ENCODE results near the gene ZG16B. TPM values are rescaled to one million over a fixed set of nuclear protein-coding genes. Genes with fewer than 3 reads are reported as not detected.

ZG16B gene
- total RNA-seq, 1 experiment from 2014 or later, result 2.7 TPM

DNA sequence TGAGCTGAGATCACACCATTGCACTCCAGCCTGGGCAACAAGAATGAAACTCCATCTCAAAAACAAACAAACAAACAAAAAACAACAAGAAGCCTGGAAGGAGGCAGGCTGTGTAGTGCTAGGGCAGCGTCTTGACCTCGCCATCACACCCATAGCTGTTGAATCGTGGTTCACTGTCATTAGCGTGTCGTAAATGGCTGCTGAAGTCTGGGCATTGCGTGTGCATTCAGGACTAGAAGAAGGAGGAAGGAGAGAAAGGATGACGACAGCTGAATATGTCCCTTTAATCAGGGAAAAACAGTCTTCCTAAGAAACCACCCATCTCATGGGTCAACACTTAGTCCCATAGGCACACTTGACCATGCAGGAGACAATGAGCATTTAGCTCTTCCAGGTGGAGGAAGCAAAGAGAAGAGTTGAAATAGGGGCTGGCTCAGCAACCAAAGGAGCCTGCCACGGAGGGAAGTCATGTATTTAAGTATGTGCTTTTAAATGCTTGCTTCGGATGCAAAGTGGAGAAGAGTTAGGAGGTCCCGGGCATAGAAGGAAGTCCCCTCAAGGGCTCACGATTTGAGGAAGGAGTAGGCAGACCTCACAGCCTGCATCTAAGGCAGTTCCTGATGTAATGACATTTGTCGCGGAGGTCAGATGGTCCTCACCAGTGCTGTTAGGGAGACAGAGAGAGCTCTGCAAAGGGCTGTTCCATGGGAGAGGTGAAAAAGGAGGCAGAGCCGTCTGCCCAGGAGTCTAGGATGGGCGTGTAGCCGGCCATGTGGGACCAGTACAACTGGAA lies 19.0 kb downstream of the ZG16B start:
- no peaks in the 10 kb centered on the region for H3K36me3 ChIP-seq
- H3K4me3 ChIP-seq, result no peak overlapping the region
- H3K9me3 ChIP-seq, result peaks cover 4% of the 10 kb centered on the region; the same call in 1 of the 2 replicates
- no peak for DNase-seq
- no peaks in the 10 kb centered on the region for H3K27me3 ChIP-seq

DNA sequence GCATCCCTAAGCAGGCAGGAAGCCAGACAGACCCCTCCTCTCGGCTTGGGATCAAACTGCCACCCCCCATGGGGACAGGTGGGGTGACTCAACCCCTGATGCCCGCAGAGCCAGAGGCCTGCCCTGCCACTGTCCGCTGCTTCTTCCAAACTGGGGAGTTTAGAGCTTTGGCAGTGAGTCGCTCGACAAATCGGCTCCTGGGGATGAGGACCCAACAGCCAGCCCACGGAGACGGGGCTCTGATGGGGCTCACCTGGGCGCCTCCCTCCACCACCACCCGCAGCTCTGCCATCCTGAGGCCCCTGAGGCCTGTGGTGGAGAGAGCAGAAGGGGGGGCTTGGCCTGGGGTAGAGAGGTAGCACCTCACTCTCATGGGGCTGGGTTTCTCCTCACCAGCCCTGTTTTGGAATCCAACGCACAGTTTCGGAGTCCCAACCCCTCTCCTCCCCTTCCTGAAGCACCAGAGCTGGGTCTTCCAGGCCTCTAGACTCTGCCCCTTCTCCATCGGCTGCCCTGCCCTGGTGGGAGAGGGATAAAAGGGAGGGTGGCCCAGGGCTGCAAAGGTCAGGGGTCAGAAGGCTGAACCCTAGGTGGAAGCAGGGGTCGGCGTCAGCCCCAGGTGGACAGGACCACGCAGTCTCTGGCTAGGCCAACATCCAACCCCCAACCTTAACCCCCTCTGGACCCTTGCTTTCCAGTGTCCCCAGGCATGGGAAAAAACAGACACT lies 22.1 kb downstream of the ZG16B start:
- Histone ChIP-seq H3K9me3 (peaks cover 12% of the 10 kb centered on the region), H3K27me3 (no peaks in the 10 kb centered on the region), H3K36me3 (no peaks in the 10 kb centered on the region), H3K4me3 (no peak overlapping the region)
- DNase-seq, result no peak

DNA sequence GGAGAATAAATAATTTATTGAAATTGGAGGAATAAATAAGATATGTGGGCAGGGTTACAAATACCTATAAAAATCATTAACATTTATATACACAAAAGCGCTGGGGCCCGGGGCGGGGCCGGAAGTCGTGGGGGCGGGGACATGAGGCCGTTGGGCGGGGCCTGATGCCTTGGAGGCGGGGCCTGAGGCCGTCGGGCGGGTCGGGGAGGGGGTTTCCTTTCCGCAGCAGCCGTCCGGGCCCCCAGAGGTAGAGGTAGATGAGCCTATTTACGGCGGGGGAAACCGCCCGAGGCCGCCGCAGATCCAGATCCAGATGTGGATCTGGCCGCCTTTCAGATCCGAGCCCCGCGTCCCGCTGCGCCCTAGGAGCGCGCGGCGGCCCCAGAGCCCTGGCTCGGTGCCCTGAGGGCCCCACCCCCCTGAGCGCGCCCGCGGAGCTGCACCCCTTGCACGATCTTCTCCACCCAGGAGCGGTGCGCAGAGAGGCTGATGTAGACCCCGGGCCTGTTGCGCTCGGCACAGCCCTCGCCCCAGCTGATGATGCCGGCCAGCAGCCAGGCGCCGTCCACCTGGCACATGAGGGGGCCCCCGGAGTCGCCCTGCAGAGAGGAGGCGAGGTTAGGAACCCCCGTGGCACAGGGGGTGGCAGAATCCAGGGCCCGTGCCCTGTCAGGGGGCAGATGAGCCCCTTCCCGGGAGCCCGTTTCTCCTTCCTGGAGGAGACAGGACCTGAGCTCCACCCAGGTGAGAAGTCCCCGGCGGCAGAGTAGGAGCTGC lies 22.8 kb downstream of the ZG16B start:
- Histone ChIP-seq H3K9me3 (peaks cover 12% of the 10 kb centered on the region), H3K27me3 (no peaks in the 10 kb centered on the region), H3K4me3 (no peak overlapping the region), H3K36me3 (no peaks in the 10 kb centered on the region)
- no peak for DNase-seq

DNA sequence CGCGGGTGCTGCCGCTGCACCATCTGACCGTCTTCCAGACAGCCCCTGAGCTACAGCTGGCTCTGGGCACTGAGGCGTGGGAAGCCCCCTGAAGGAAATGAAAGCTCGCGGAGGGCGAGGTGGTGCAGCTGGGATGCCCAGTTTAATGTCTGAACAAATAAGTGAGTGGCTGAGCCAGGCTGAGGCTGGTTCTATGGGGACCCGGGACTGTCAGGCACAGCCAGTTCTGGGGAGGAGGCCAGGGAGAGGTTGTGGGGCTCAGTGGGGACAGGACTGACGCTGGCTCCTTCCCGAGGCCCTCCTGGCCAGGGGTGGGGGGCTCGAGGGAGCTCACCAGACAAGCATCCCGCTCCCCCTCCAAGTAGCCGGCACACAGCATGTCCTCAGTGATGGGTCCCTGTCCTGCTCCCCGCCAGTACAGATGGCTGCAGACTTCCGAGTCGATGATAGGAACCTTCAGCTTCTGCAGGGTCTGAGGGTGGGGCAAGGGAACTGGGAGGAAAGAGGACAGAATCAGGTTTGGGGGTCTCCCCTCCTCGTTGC lies 23.5 kb downstream of the ZG16B start:
- no peak for DNase-seq

DNA sequence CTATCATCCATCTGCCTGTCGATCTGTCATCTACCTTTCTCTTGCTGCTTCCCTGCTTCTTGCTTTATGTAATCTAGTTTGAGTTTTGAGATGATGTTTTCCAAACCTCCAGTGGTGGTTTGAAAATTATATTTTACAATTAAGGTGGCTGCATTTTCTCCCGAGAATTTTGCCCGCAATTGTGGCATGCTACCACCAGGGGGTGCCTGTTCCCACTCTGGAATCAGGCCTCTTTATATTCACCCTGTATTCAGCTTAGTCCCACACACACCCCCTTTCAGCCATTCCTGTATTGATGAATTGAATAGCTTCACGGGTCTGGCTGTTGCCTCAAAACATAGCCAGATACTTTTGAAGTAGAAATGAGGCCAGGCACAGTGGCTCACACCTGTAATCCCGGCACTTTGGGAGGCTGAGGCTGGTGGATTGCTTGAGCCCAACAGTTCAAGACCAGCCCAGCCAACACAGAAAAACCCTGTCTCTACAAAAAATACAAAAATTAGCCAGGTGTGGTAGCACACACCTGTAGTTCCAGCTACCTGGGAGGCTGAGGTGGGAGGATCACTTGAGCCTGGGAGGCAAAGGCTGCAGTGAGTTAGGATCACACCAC lies 24.7 kb downstream of the ZG16B start:
- no peaks in the 10 kb centered on the region for H3K27me3 ChIP-seq
- peaks cover 12% of the 10 kb centered on the region for H3K9me3 ChIP-seq
- H3K36me3 ChIP-seq, result no peaks in the 10 kb centered on the region
- no peak for DNase-seq
- H3K4me3 ChIP-seq, result no peak overlapping the region

More for the DNA sequence above, 23.5 kb downstream of the ZG16B start:
- no peaks in the 10 kb centered on the region for H3K36me3 ChIP-seq
- H3K27me3 ChIP-seq, result no peaks in the 10 kb centered on the region
- H3K4me3 ChIP-seq, result no peak overlapping the region
- peaks cover 12% of the 10 kb centered on the region for H3K9me3 ChIP-seq

DNA sequence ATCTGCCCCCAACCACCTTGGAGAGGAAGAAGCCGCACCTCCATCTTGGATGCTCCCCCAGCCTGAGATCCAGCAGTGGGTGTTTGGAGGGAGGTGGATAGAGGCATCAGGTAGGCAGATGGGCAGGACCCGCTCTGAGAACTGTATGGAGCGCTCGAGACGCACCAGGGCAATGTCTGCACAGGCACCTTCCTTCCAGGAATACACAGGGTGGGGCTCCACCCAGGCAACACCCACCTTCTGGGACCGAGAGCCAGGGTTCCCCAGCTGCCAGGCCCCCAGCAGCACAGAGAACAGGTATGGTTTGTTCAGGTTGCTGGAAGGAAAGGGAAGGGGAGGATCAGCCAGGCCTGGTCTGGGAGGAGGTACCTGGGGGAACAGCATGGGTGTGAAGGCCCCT lies 25.4 kb downstream of the ZG16B start:
- Histone ChIP-seq H3K36me3 (no peaks in the 10 kb centered on the region), H3K27me3 (no peaks in the 10 kb centered on the region), H3K9me3 (peaks cover 12% of the 10 kb centered on the region), H3K4me3 (no peak overlapping the region)
- DNase-seq, result no peak

DNA sequence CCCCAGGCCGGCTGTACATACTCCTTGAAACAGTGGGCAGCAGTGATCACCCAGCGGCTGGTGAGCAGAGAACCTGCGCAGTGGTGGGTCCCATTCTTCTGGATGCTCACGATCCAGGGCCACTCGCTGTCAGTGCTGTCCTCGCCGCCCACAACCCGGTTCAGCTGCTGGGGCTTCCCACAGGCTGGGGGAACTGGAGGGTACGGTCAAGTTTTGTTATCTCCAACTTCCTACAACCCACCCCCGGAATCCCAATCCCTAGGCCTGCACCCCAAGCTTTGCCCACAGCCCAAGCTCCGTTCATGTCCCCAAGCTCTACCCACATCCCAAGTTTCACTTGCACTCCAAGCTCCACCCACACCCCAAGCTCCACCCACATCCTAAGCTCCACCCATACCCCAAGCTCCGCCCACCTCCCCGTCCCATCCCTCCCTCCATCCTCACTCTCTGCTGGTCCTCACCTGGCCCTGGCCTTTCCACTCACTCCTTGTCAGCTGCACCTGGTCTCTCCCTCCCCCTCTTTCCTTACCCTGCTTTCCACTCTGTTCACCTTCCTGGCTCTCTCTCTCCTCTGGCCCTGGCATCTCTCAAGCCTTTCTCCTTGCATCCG lies 26.1 kb downstream of the ZG16B start:
- peaks cover 12% of the 10 kb centered on the region for H3K9me3 ChIP-seq
- no peaks in the 10 kb centered on the region for H3K36me3 ChIP-seq
- no peak for DNase-seq
- H3K27me3 ChIP-seq, result no peaks in the 10 kb centered on the region
- no peak overlapping the region for H3K4me3 ChIP-seq

DNA sequence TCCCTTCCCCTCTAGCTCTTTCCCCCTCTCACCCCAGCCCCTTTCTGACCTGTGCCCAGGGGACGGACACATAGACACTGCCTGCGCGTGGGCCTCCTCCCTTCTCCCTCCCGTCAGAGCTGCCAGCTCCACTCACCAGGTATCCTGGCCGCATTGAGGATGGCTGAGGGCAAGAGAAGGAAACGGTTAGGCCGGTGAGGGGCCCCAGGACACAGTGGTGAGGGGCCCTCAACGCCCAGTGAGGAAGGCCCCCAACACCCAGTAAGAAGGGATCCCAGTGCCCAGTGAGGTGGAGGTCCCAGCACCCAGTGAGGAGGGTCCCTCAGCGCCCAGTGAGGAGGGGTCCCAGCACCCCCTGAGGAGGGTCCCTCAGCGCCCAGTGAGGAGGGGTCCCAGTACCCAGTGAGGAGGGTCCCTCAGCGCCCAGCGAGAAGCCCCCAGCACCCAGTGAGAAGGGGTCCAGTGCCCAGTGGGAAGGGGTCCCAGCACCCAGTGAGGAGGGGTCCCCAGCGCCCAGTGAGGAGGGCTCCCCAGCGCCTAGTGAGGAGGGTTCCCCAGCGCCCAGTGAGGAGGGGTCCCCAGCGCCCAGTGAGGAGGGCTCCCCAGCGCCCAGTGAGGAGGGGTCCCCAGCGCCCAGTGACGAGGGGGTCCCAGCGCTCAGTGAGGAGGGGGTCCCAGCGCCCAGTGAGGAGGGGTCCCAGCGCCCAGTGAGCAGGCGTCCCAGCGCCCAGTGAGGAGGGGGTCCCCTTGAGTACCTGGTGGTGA lies 26.8 kb downstream of the ZG16B start:
- Histone ChIP-seq H3K9me3 (peaks cover 12% of the 10 kb centered on the region), H3K4me3 (no peak overlapping the region), H3K36me3 (no peaks in the 10 kb centered on the region), H3K27me3 (no peaks in the 10 kb centered on the region)
- DNase-seq, result no peak

DNA sequence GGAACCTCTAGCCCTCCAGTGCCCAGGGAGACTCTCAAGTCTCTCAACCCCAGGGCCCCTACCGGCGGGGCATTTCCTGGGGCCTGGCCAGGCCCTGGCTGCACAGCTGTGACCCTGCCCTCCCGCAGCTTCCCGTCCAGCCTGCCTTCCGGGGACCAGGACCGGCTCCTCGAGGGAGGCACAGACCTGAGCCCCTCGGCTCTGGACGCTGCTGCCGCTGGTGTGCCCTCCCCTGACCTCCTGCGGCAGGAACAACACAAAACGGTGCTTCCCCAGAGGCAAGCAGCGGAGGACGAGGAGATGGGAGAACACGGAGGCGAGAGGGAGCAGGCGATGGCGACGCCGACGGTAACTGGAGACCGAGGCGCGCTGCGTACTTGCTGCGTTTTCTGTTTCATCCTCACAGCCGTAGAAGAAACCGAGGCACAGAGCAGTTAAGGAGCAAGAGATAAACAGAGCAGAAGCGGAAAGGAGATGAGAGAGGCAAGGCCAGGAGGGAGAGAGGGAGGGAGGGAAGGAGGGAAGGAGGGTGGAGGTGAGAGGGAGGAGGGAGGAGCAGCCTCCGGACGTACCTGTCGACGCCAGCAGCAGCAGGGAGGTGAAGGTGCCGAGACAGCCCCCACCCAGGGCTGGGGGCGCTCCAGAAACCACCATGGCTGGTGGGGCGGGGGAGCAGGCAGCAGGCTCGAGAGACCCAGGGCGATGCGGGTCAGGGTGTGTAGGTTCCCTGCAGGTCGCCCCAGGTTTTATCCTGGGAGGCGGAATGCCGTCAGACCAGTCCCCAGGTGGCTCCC lies 27.5 kb downstream of the ZG16B start, which contains the start of gene PRSS22:
Gene PRSS22 (minus strand): TSS at position 720 of the 794 bp plus-strand sequence. CDS start 66 bp downstream, at position 654.
- Histone ChIP-seq H3K4me3 (no peak within 1 kb of the TSS), H3K36me3 (no peaks in the 10 kb centered on the region), H3K9me3 (peaks cover 12% of the 10 kb centered on the region), H3K27me3 (no peaks in the 10 kb centered on the region)
- DNase-seq, result no peak

DNA sequence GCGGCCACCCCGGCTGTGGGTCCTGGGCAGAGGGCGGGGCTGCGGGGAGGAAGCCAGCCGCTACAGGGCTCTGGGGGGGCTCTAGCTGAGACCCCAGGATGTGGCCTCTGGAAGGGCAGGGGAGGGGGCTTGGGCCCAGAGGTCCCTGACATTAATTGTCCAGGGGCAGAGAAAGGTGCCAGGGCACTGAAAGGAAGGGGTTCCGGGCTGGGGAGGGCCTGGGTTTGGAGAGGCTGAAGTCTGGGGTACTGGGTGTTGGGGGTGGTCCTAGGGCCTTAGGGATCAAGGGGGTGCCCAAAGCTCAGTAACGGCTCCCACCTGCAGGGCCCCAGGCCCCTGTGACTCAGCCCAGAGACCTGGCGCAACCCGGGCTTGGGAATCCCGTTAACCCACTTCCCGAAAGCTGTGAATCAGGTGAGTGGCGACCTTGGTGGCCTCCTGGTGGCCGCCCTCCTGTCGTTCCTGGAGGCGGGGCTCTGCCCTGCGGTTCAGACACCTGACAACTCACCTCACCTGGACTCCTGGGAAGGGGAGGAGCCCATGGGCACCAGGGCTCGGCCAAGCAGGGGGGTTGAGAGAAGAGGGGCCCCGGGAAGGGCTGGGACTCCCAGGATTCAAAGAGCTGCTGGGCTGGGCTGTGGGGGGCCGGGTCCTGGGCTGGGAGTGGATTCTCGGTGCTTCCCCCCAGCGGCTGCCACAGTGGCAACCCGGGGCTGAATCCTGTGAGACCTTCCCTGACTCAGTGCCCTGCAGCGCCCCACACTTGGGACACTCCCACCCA lies 28.3 kb downstream of the ZG16B start:
- no peaks in the 10 kb centered on the region for H3K36me3 ChIP-seq
- H3K27me3 ChIP-seq, result no peaks in the 10 kb centered on the region
- no peak for DNase-seq
- peaks cover 12% of the 10 kb centered on the region for H3K9me3 ChIP-seq
- no peak overlapping the region for H3K4me3 ChIP-seq

DNA sequence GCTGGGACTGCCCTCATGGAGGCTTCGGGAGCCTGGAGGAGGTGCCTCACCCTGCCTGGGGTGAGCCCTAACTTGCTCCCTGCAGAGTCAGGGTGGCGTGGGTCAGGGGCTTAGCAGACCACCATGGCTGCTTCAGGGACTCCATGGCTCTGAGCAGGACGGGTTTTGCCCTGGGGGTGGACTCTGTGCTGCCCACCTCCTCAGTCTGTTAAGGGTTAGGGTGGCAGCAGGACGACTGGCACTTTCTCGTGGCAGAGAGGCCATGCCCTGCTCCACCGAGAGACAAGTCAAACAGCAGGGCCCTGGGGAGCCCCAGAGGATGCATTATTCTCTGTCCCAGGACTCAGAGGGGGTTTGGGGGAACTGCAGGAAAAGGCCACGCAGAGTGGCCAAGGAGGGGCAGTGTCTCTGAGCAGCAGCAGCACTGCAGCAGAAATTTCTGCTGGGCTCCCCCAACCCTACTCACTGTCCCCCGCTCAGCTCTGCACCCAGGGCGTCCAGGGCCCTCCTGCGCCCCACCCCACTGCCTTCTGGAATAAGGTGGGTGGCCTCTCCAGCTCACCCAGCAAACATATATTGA lies 29.7 kb downstream of the ZG16B start:
- DNase-seq, result no peak

DNA sequence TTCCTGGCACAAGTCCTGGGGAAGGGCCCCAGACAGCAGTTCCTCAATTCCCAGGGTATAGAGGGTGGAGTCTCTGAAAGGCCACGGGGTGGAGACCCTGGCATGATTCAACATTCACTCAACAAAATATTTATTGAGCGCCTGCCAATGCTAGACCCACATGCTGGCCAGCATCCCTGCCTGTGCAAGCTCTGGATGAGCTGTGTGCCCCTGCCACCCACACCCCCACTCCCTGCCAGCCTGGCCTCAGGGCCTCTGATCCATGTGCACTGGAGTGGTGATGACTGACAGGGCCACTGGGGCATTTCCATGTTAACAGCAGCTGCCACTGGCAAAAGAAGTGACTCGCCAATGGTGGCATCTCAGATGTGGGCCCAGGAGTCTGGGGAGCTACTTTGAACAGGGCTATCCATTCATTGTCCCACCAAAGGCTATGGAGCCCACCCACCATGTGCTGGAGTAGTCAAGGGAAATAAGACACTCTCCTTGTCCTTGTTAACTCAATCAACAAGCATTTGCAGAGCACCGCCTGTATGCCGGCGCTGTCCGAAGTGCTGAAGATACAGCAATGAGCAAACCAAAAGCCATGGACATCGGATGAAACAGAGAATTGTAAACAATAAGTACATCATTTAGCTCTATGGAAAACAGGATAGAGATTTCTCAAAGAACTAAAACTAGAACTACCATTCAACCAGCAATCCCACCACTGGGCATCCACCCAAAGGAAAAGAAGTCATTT lies 30.9 kb downstream of the ZG16B start:
- Histone ChIP-seq H3K4me3 (no peak overlapping the region), H3K9me3 (no peaks in the 10 kb centered on the region), H3K36me3 (no peaks in the 10 kb centered on the region), H3K27me3 (no peaks in the 10 kb centered on the region)
- DNase-seq, result peak; percentile 93

More for the DNA sequence above, 29.7 kb downstream of the ZG16B start:
- H3K4me3 ChIP-seq, result no peak overlapping the region
- no peaks in the 10 kb centered on the region for H3K36me3 ChIP-seq
- peaks cover 2% of the 10 kb centered on the region for H3K9me3 ChIP-seq
- H3K27me3 ChIP-seq, result no peaks in the 10 kb centered on the region

DNA sequence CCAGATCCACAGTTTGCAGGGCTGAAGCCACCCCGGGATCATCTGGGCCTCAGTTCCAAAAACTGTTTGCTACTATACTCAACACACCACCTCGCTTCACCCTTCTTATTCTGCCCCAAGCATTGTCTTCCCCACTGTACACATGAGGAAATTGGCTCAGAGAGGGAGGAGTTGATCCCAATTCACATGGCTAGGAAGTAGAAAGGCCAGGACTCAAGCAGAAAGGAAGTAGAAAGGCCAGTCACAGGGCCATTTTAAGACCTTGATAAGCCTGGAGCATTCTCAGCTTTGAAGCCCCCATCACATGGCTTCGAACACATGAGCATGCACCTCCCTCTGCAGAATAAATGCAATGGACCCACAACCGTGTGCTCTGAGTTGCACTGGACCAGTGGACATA lies 35.5 kb downstream of the ZG16B start:
- Histone ChIP-seq H3K9me3 (no peaks in the 10 kb centered on the region), H3K36me3 (no peaks in the 10 kb centered on the region), H3K27me3 (no peaks in the 10 kb centered on the region), H3K4me3 (no peak overlapping the region)
- no peak for DNase-seq

Measured in MG63 (cell line).